Liver (tissue), 9 donors: ENCODE data around the gene EIF2B1. TPM values are rescaled to one million over a fixed set of nuclear protein-coding genes. Genes with fewer than 3 reads are reported as not detected.

Experiments used
- DNase-seq: peaks from one replicate; pipeline ENCODE4 v3.0.0-alpha.2; 2017; ENCODE audit warnings: low spot score
- H3K27ac ChIP-seq, 2 donors: one replicate each; pipeline ENCODE4 v1.7.0; 2013; ENCODE audit warnings: inconsistent platforms in 2 of 2, low read length in 2 of 2, control low read depth in 1 of 2, low read depth in 1 of 2, mild to moderate bottlenecking in 1 of 2
- H3K27me3 ChIP-seq, 4 donors: one replicate each; pipeline versions ENCODE4 v1.6.1 to v1.7.0; 2013; ENCODE audit warnings: low read length in 3 of 4, inconsistent platforms in 1 of 4, mild to moderate bottlenecking in 1 of 4, moderate library complexity in 1 of 4; ENCODE audit not compliant: control insufficient read depth in 4 of 4, insufficient read depth in 4 of 4
- H3K36me3 ChIP-seq, 4 donors: one replicate each; pipeline versions ENCODE4 v1.6.1 to v1.7.0; 2013; ENCODE audit warnings: low read length in 3 of 4, mild to moderate bottlenecking in 3 of 4, low read depth in 1 of 4, moderate library complexity in 1 of 4; ENCODE audit not compliant: control insufficient read depth in 4 of 4, insufficient read depth in 3 of 4
- H3K4me1 ChIP-seq, 4 donors: one replicate each; pipeline versions ENCODE4 v1.6.1 to v1.7.0; 2013; ENCODE audit warnings: low read length in 3 of 4, mild to moderate bottlenecking in 3 of 4, moderate library complexity in 1 of 4; ENCODE audit not compliant: control insufficient read depth in 4 of 4, insufficient read depth in 4 of 4
- H3K4me3 ChIP-seq, 3 donors: one replicate each; pipeline versions ENCODE4 v1.6.1 to v1.7.0; 2013; ENCODE audit warnings: low read length in 3 of 3, control low read depth in 1 of 3, low read depth in 1 of 3, mild to moderate bottlenecking in 1 of 3
- H3K9ac ChIP-seq, 2 donors: one replicate each; pipeline ENCODE4 v1.7.0; 2013; ENCODE audit warnings: low read length in 2 of 2, mild to moderate bottlenecking in 2 of 2, moderate library complexity in 2 of 2, control low read depth in 1 of 2, low read depth in 1 of 2
- H3K9me3 ChIP-seq, 4 donors: one replicate each; pipeline versions ENCODE4 v1.6.1 to v1.7.0; 2013; ENCODE audit warnings: low read length in 3 of 4; ENCODE audit not compliant: control insufficient read depth in 4 of 4
- EGR1 ChIP-seq, 2 donors: IDR thresholded peaks; 2 replicates each; pipeline ENCODE4 v1.6.1; 2016 to 2018; ENCODE audit warnings: antibody characterized with exemption in 2 of 2, low read depth in 2 of 2
- FOXA1 ChIP-seq: IDR thresholded peaks from 2 replicates; pipeline ENCODE4 v1.6.1; 2016; ENCODE audit warnings: antibody characterized with exemption
- FOXA2 ChIP-seq: IDR thresholded peaks from 2 replicates; pipeline ENCODE4 v1.6.1; 2016; ENCODE audit warnings: antibody characterized with exemption
- GABPA ChIP-seq, 2 donors: IDR thresholded peaks in 1 of 2; conservative IDR thresholded peaks in 1 of 2; 2 replicates each; pipeline ENCODE4 v1.6.1; 2016; ENCODE audit warnings: antibody characterized with exemption in 2 of 2, mild to moderate bottlenecking in 1 of 2, moderate library complexity in 1 of 2
- HNF4A ChIP-seq, 2 donors: conservative IDR thresholded peaks; 2 replicates each; pipeline ENCODE4 v1.6.1; 2016; ENCODE audit warnings: antibody characterized with exemption in 2 of 2, mild to moderate bottlenecking in 2 of 2
- HNF4G ChIP-seq: IDR thresholded peaks from 2 replicates; pipeline ENCODE4 v1.6.1; 2016; ENCODE audit warnings: antibody characterized with exemption
- JUND ChIP-seq, 2 donors: IDR thresholded peaks; 2 replicates each; pipeline ENCODE4 v1.6.1; 2016; ENCODE audit warnings: antibody characterized with exemption in 2 of 2
- RAD21 ChIP-seq, 2 donors: IDR thresholded peaks; 2 replicates each; pipeline ENCODE4 v1.6.1; 2016; ENCODE audit warnings: antibody characterized with exemption in 2 of 2, mild to moderate bottlenecking in 2 of 2
- RXRA ChIP-seq, 2 donors: IDR thresholded peaks; 2 replicates each; pipeline ENCODE4 v1.6.1; 2017 to 2018; ENCODE audit warnings: antibody characterized with exemption in 2 of 2, mild to moderate bottlenecking in 1 of 2
- SP1 ChIP-seq: IDR thresholded peaks from 2 replicates; pipeline ENCODE4 v1.6.1; 2018; ENCODE audit warnings: antibody characterized with exemption, mild to moderate bottlenecking
- TAF1 ChIP-seq: conservative IDR thresholded peaks from 2 replicates; pipeline ENCODE4 v1.6.1; 2016; ENCODE audit warnings: antibody characterized with exemption, mild to moderate bottlenecking
- YY1 ChIP-seq: IDR thresholded peaks from 2 replicates; pipeline ENCODE4 v1.6.1; 2016; ENCODE audit warnings: antibody characterized with exemption, mild to moderate bottlenecking
- ZBTB33 ChIP-seq: IDR thresholded peaks from 2 replicates; pipeline ENCODE4 v1.6.1; 2016; ENCODE audit warnings: antibody characterized with exemption
- WGBS: extraction: QIAGEN DNeasy Blood & Tissue Kit; methylation state at CpG from one replicate; pipeline ENCODE4 v1.1.7; 2013; 5-methylcytosine and 5-hydroxymethylcytosine counted together
- polyA plus RNA-seq, 2 donors: library from polyadenylated mRNA; stranded (reverse) in 1 of 2; unstranded in 1 of 2; fragments of 200-250 nt in 1 of 2; fragments of >200 nt in 1 of 2; fragmentation: Nextera tagmentation in 1 of 2; extraction: Ambion mirVana in 1 of 2; gene quantifications; one replicate each; pipeline versions ENCODE4 v1.2.1 to v1.2.3, GENCODE V29; 2013 to 2015
- total RNA-seq, 2 donors: library from RNA; depleted of rRNA; stranded (reverse); fragments of >200 nt; gene quantifications; one replicate each; pipeline ENCODE4 v1.2.3, GENCODE V29; 2014
- TF ChIP-seq, protein P1 (sequence below): IDR thresholded peaks from 2 replicates; pipeline ENCODE4 v1.6.1; 2016; ENCODE audit warnings: antibody characterized with exemption
- TF ChIP-seq, protein P2 (sequence below): IDR thresholded peaks from 2 replicates; pipeline ENCODE4 v1.6.1; 2016; ENCODE audit warnings: antibody characterized with exemption
- TF ChIP-seq, protein P3 (sequence below): IDR thresholded peaks from 2 replicates; pipeline ENCODE4 v1.6.1; 2016; ENCODE audit warnings: antibody characterized with exemption, mild to moderate bottlenecking
- TF ChIP-seq, protein P4 (sequence below): fragments of 150-350 bp; IDR thresholded peaks from 2 replicates; pipeline ENCODE4 v1.5.1; 2017; ENCODE audit warnings: improper control_type of control experiment, low read depth, low read length; ENCODE audit not compliant: missing input control
- donor health status: healthy.
- donor health status: healthy.
- donor health status: healthy.
- donor health status: healthy.
- donor health status: healthy.

The EIF2B1 gene
- total and polyA plus RNA-seq, 4 donors: 14.0 to 34.5 (median 17.1) TPM

DNA sequence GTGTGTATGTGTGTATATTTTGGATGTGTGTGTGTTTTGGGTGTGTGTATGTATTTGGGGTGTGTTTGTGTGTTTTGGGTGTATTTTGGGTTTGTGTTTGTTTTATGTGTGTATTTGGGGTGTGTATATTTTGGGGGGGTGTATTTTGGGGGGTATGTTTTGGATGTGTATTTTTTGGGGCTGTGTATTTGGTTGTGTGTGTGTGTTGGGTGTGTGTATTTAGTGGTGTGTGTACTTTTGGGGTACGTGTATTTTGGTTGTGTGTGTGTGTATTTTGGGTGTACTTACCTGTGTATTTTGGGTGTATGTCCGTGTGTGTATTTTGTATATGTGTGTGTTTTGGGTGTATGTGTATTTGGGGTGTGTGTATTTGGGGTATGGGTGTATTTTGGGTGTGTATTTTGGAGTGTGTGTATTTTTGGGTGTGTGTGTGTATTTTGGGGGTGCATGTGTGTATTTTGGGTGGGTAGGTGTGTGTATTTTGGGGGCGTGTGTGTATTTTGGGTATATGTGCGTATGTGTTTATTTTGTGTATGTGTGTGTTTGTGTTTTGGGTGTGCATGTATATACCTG lies 20.7 kb upstream of the EIF2B1 start:
- Histone ChIP-seq H3K27me3 (no peaks in the 10 kb centered on the region), H3K9me3 (no peaks in the 10 kb centered on the region), H3K36me3 (peaks cover 4 to 42% (median 17%) of the 10 kb centered on the region in 4 donors), H3K4me1 (no peaks in the 10 kb centered on the region), H3K4me3 (no peak overlapping the region), H3K27ac (no peak overlapping the region), H3K9ac (no peak overlapping the region)
- WGBS: 86% methylated on average over 4 of the region's 4 CpGs
- TF ChIP-seq RXRA (IDR thresholded peaks at IDR 0.05) (no peak), RAD21 (IDR thresholded peaks at IDR 0.05) (no peak), ZBTB33 (no peak), JUND (IDR thresholded peaks at IDR 0.05) (no peak), YY1 (no peak), GABPA (IDR thresholded peaks at IDR 0.05 in 1 of 2, conservative IDR thresholded peaks at IDR 0.05 in 1 of 2) (no peak), FOXA2 (no peak), HNF4G (no peak), FOXA1 (no peak), SP1 (no peak), TAF1 (no peak), EGR1 (IDR thresholded peaks at IDR 0.05; ENCODE audit: low read depth in 2 of 2) (no peak), HNF4A (conservative IDR thresholded peaks at IDR 0.05) (no peak)
- TF ChIP-seq, protein P1, sequence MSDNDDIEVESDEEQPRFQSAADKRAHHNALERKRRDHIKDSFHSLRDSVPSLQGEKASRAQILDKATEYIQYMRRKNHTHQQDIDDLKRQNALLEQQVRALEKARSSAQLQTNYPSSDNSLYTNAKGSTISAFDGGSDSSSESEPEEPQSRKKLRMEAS: no peak
- TF ChIP-seq, protein P2, sequence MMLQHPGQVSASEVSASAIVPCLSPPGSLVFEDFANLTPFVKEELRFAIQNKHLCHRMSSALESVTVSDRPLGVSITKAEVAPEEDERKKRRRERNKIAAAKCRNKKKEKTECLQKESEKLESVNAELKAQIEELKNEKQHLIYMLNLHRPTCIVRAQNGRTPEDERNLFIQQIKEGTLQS: no peak
- TF ChIP-seq, protein P3, sequence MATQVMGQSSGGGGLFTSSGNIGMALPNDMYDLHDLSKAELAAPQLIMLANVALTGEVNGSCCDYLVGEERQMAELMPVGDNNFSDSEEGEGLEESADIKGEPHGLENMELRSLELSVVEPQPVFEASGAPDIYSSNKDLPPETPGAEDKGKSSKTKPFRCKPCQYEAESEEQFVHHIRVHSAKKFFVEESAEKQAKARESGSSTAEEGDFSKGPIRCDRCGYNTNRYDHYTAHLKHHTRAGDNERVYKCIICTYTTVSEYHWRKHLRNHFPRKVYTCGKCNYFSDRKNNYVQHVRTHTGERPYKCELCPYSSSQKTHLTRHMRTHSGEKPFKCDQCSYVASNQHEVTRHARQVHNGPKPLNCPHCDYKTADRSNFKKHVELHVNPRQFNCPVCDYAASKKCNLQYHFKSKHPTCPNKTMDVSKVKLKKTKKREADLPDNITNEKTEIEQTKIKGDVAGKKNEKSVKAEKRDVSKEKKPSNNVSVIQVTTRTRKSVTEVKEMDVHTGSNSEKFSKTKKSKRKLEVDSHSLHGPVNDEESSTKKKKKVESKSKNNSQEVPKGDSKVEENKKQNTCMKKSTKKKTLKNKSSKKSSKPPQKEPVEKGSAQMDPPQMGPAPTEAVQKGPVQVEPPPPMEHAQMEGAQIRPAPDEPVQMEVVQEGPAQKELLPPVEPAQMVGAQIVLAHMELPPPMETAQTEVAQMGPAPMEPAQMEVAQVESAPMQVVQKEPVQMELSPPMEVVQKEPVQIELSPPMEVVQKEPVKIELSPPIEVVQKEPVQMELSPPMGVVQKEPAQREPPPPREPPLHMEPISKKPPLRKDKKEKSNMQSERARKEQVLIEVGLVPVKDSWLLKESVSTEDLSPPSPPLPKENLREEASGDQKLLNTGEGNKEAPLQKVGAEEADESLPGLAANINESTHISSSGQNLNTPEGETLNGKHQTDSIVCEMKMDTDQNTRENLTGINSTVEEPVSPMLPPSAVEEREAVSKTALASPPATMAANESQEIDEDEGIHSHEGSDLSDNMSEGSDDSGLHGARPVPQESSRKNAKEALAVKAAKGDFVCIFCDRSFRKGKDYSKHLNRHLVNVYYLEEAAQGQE: no peak
- TF ChIP-seq, protein P4, sequence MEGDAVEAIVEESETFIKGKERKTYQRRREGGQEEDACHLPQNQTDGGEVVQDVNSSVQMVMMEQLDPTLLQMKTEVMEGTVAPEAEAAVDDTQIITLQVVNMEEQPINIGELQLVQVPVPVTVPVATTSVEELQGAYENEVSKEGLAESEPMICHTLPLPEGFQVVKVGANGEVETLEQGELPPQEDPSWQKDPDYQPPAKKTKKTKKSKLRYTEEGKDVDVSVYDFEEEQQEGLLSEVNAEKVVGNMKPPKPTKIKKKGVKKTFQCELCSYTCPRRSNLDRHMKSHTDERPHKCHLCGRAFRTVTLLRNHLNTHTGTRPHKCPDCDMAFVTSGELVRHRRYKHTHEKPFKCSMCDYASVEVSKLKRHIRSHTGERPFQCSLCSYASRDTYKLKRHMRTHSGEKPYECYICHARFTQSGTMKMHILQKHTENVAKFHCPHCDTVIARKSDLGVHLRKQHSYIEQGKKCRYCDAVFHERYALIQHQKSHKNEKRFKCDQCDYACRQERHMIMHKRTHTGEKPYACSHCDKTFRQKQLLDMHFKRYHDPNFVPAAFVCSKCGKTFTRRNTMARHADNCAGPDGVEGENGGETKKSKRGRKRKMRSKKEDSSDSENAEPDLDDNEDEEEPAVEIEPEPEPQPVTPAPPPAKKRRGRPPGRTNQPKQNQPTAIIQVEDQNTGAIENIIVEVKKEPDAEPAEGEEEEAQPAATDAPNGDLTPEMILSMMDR: no peak
- no peak for DNase-seq
